NCI-H1694 treated with DMSO at 0.1 percent for 48 hours (cell line): ENCODE data around the gene FKBP11.
"Not testable (repeated sequence)": the region's sequence is repeated elsewhere in the genome, so short reads cannot be mapped to it uniquely, and the experiment has no call there.

Source experiments
- DNase-seq: peaks from one replicate; lab custom pipeline; 2025; lab: John Stamatoyannopoulos, UW

FKBP11 gene

GRCh38 chr12:48954841-48955501 is 29.7 kb upstream of the FKBP11 start:
- DNase-seq = no peak

- no peak for DNase-seq
Measured at GRCh38 chr12:48954061-48954460, 28.8 kb upstream of the FKBP11 start.

- no peak for DNase-seq
Measured at GRCh38 chr12:48952691-48953090, 27.4 kb upstream of the FKBP11 start.

- DNase-seq = no peak
Measured at GRCh38 chr12:48947727-48948126, 22.4 kb upstream of the FKBP11 start.

- no peak for DNase-seq
Measured at GRCh38 chr12:48946943-48947342, 21.7 kb upstream of the FKBP11 start.

- peak; percentile 61 for DNase-seq
Measured at GRCh38 chr12:48946205-48946604, 20.9 kb upstream of the FKBP11 start.

- DNase-seq = no peak
Measured at GRCh38 chr12:48943221-48943620, 17.9 kb upstream of the FKBP11 start.

- no peak for DNase-seq
Measured at GRCh38 chr12:48940181-48940580, 14.9 kb upstream of the FKBP11 start.

GRCh38 chr12:48938805-48939204 is 13.5 kb upstream of the FKBP11 start:
- no peak for DNase-seq

GRCh38 chr12:48937170-48937569 is 11.9 kb upstream of the FKBP11 start:
- no peak for DNase-seq

- peak; percentile 27 for DNase-seq
Measured at GRCh38 chr12:48936379-48936979, 11.2 kb upstream of the FKBP11 start.

- no peak for DNase-seq
Measured at GRCh38 chr12:48934312-48934706, 9.0 kb upstream of the FKBP11 start.

GRCh38 chr12:48933664-48934311 is 8.5 kb upstream of the FKBP11 start:
- no peak for DNase-seq

GRCh38 chr12:48932878-48933277 is 7.6 kb upstream of the FKBP11 start:
- DNase-seq = no peak

GRCh38 chr12:48930475-48930874 is 5.2 kb upstream of the FKBP11 start:
- DNase-seq = no peak

- no peak for DNase-seq
Measured at GRCh38 chr12:48929551-48929950, 4.3 kb upstream of the FKBP11 start.

GRCh38 chr12:48927261-48927660 is 2.0 kb upstream of the FKBP11 start:
- DNase-seq = no peak

- no peak for DNase-seq
Measured at GRCh38 chr12:48924617-48925303, 532 bp downstream of the FKBP11 start.

GRCh38 chr12:48923117-48923516 is 2.2 kb downstream of the FKBP11 start:
- DNase-seq = no peak

GRCh38 chr12:48917857-48918537 is 7.3 kb downstream of the FKBP11 start:
- DNase-seq = no peak

GRCh38 chr12:48910196-48910595 is 15.1 kb downstream of the FKBP11 start:
- DNase-seq = no peak

GRCh38 chr12:48909698-48910097 is 15.6 kb downstream of the FKBP11 start:
- not testable (repeated sequence) for DNase-seq
